ENCODE results near the gene IQCB1.
"Not testable (repeated sequence)": the region's sequence is repeated elsewhere in the genome, so short reads cannot be mapped to it uniquely, and the experiment has no call there.

- TF ChIP-seq CTCF (IDR thresholded peaks at IDR 0.05); POLR2A (IDR thresholded peaks at IDR 0.05); POLR2AphosphoS5 (IDR thresholded peaks at IDR 0.05; ENCODE audit: insufficient read depth in 1 of 2, low read depth in 1 of 2): not testable (repeated sequence)
Measured at GRCh38 chr3:121775095-121775494, 59.8 kb downstream of the IQCB1 start.
